GM18951 (cell line): Measurements from ENCODE around the gene MYEOV.

Source experiments
- POLR2A ChIP-seq: IDR thresholded peaks from 4 replicates; pipeline ENCODE4 v1.6.1; 2011; ENCODE audit warnings: mild to moderate bottlenecking; ENCODE audit not compliant: insufficient read length, insufficient read depth; ENCODE audit errors: extremely low read depth
- in situ Hi-C: fragments of 300-500 bp; cut with MboI; formaldehyde crosslinking; loops from one replicate; pipeline ENCODE4 v1.12.0; 2022; ENCODE audit warnings: low sequenced_read_pairs, mixed read lengths, inconsistent platforms; ENCODE audit not compliant: unreplicated experiment

The MYEOV gene

GRCh38 chr11:69325446-69325845 is 31.5 kb downstream of the MYEOV start:
- no peak for TF ChIP-seq POLR2A
- in situ Hi-C loops = no loop called here

GRCh38 chr11:69326622-69327219 is 32.8 kb downstream of the MYEOV start:
- TF ChIP-seq POLR2A = no peak
- in situ Hi-C loops = no loop called here

- in situ Hi-C loops = no loop called here
- no peak for TF ChIP-seq POLR2A
Measured at GRCh38 chr11:69327741-69328191, 33.8 kb downstream of the MYEOV start.

- in situ Hi-C loops = no loop called here
- no peak for TF ChIP-seq POLR2A
Measured at GRCh38 chr11:69328231-69328630, 34.3 kb downstream of the MYEOV start.

GRCh38 chr11:69329581-69329980 is 35.6 kb downstream of the MYEOV start:
- no peak for TF ChIP-seq POLR2A
- in situ Hi-C loops = no loop called here

GRCh38 chr11:69330330-69330729 is 36.4 kb downstream of the MYEOV start:
- no peak for TF ChIP-seq POLR2A
- in situ Hi-C loops = no loop called here

GRCh38 chr11:69333149-69333710 is 39.3 kb downstream of the MYEOV start:
- in situ Hi-C loops = no loop called here
- TF ChIP-seq POLR2A = no peak

GRCh38 chr11:69333879-69334278 is 39.9 kb downstream of the MYEOV start:
- in situ Hi-C loops = no loop called here
- no peak for TF ChIP-seq POLR2A

GRCh38 chr11:69335007-69335780 is 41.2 kb downstream of the MYEOV start:
- no peak for TF ChIP-seq POLR2A
- in situ Hi-C loops = no loop called here

- TF ChIP-seq POLR2A = no peak
- in situ Hi-C loops = no loop called here
Measured at GRCh38 chr11:69335781-69336405, 41.9 kb downstream of the MYEOV start.

GRCh38 chr11:69337211-69337721 is 43.3 kb downstream of the MYEOV start:
- in situ Hi-C loops = no loop called here
- TF ChIP-seq POLR2A = no peak

- TF ChIP-seq POLR2A = no peak
- in situ Hi-C loops = no loop called here
Measured at GRCh38 chr11:69339041-69339733, 45.2 kb downstream of the MYEOV start.

GRCh38 chr11:69339983-69340565 is 46.1 kb downstream of the MYEOV start:
- TF ChIP-seq POLR2A = no peak
- in situ Hi-C loops = no loop called here
